A549 (cell line): ENCODE results near the gene SLC3A2.
"Not testable (repeated sequence)": the region's sequence is repeated elsewhere in the genome, so short reads cannot be mapped to it uniquely, and the experiment has no call there.

ENCODE experiments used
- BHLHE40 ChIP-seq: IDR thresholded peaks from 2 replicates; pipeline ENCODE4 v1.6.1; 2012; ENCODE audit warnings: low read depth, low read length, inconsistent platforms
- CEBPB ChIP-seq, 2 experiments: fragments of >200 bp in 1 of 2; sonication (Bioruptor Twin) in 1 of 2; formaldehyde crosslinking in 1 of 2; IDR thresholded peaks; 2 replicates each; pipeline ENCODE4 v1.6.1; 2012 to 2016
- CTCF ChIP-seq: fragments of >200 bp; sonication (Bioruptor Twin); formaldehyde crosslinking; IDR thresholded peaks from 3 replicates; pipeline ENCODE4 v1.5.1; 2016
- E2F6 ChIP-seq: IDR thresholded peaks from 2 replicates; pipeline ENCODE4 v1.6.1; 2012; ENCODE audit warnings: low read depth, borderline replicate concordance
- EP300 ChIP-seq, 2 experiments: fragments of >200 bp; sonication (Bioruptor Twin); formaldehyde crosslinking; IDR thresholded peaks; 2 replicates in 1 of 2; 3 replicates in 1 of 2; pipeline ENCODE4 v1.6.1; 2016 to 2017
- FOSL2 ChIP-seq, 2 experiments: fragments of 450-650 bp in 1 of 2; fragments of >200 bp in 1 of 2; sonication (Bioruptor Twin) in 1 of 2; formaldehyde crosslinking; IDR thresholded peaks; 2 replicates each; pipeline versions ENCODE4 v1.5.0 to v1.6.1; 2016 to 2020; ENCODE audit warnings: mild to moderate bottlenecking in 1 of 2, moderate library complexity in 1 of 2
- KDM1A ChIP-seq: fragments of 200-600 bp; sonication (generic); IDR thresholded peaks from 2 replicates; pipeline ENCODE4 v1.6.1; 2016; ENCODE audit warnings: low read depth, mild to moderate bottlenecking
- PHF8 ChIP-seq: fragments of 200-600 bp; sonication (generic); IDR thresholded peaks from 2 replicates; pipeline ENCODE4 v1.6.1; 2016; ENCODE audit warnings: low read depth, mild to moderate bottlenecking, antibody characterized with exemption, moderate library complexity, borderline replicate concordance
- POLR2A ChIP-seq: IDR thresholded peaks from 2 replicates; pipeline ENCODE4 v1.6.1; 2012; ENCODE audit warnings: mild to moderate bottlenecking, low read length
- POLR2AphosphoS2 ChIP-seq: conservative IDR thresholded peaks from 2 replicates; pipeline ENCODE4 v1.6.1; 2012; ENCODE audit warnings: low read length, improper control_type of control experiment, inconsistent platforms
- RNF2 ChIP-seq: fragments of 200-600 bp; sonication (generic); IDR thresholded peaks from 2 replicates; pipeline ENCODE4 v1.6.1; 2016; ENCODE audit warnings: low read depth, mild to moderate bottlenecking, antibody characterized with exemption, moderate library complexity, borderline replicate concordance
- TP53 ChIP-seq: fragments of 250-450 bp; sonication (Bioruptor Pico); IDR thresholded peaks from 2 replicates; pipeline ENCODE4 v1.5.0; 2021; ENCODE audit warnings: mild to moderate bottlenecking, moderate library complexity
- USF2 ChIP-seq: fragments of 450-650 bp; IDR thresholded peaks from 2 replicates; pipeline ENCODE4 v1.6.1; 2014; ENCODE audit warnings: antibody characterized with exemption

- not testable (repeated sequence) for TF ChIP-seq CEBPB (IDR thresholded peaks at IDR 0.05); RNF2; POLR2A; POLR2AphosphoS2; USF2; CTCF; FOSL2 (IDR thresholded peaks at IDR 0.05); FOSL2 (CRISPR knock-in tag; IDR thresholded peaks at IDR 0.05); KDM1A; BHLHE40; E2F6; EP300 (IDR thresholded peaks at IDR 0.05); TP53 (CRISPR knock-in tag); PHF8
These were observed 19.0 kb upstream of the SLC3A2 start for GRCh38 chr11:62861564-62862192.
